AG09309 (cell line): Measurements from ENCODE around the gene ZSCAN12.

ENCODE experiments used
- DNase-seq: peaks from one replicate; pipeline ENCODE4 v3.0.0-alpha.2; 2010; ENCODE audit warnings: low read depth
- H3K4me3 ChIP-seq: 2 replicates; pipeline ENCODE4 v1.5.1; 2011; ENCODE audit warnings: mild to moderate bottlenecking, low read depth, low read length, moderate library complexity; ENCODE audit not compliant: control insufficient read depth
- TF ChIP-seq, protein P1 (sequence below): IDR thresholded peaks from 2 replicates; pipeline ENCODE4 v1.5.1; 2011; ENCODE audit warnings: mild to moderate bottlenecking, low read depth, low read length, inconsistent platforms; ENCODE audit not compliant: insufficient read depth, control insufficient read depth; ENCODE audit errors: missing control alignments

ZSCAN12 gene

DNA sequence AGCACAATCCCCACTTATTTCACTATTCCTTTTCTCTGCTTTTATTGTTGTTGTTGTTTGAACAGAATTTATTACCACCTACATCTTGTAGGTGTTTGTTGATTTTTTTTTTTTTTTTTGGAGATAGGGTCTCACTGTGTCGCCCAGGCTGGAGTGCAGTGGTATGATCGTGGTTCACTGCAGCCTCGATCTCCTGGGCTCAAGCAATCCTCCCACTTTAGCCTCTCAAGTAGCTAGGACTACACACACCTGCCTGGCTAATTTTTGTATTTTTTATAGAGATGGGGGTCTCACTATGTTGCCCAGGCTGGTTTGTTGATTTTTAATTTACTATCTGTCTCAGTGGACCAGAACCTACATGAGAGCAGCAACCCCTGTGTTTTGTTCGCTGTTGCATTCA, 3.6 kb downstream of the ZSCAN12 start:
- no peak overlapping the region for H3K4me3 ChIP-seq
- TF ChIP-seq, protein P1, sequence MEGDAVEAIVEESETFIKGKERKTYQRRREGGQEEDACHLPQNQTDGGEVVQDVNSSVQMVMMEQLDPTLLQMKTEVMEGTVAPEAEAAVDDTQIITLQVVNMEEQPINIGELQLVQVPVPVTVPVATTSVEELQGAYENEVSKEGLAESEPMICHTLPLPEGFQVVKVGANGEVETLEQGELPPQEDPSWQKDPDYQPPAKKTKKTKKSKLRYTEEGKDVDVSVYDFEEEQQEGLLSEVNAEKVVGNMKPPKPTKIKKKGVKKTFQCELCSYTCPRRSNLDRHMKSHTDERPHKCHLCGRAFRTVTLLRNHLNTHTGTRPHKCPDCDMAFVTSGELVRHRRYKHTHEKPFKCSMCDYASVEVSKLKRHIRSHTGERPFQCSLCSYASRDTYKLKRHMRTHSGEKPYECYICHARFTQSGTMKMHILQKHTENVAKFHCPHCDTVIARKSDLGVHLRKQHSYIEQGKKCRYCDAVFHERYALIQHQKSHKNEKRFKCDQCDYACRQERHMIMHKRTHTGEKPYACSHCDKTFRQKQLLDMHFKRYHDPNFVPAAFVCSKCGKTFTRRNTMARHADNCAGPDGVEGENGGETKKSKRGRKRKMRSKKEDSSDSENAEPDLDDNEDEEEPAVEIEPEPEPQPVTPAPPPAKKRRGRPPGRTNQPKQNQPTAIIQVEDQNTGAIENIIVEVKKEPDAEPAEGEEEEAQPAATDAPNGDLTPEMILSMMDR: no peak
- no peak for DNase-seq

DNA sequence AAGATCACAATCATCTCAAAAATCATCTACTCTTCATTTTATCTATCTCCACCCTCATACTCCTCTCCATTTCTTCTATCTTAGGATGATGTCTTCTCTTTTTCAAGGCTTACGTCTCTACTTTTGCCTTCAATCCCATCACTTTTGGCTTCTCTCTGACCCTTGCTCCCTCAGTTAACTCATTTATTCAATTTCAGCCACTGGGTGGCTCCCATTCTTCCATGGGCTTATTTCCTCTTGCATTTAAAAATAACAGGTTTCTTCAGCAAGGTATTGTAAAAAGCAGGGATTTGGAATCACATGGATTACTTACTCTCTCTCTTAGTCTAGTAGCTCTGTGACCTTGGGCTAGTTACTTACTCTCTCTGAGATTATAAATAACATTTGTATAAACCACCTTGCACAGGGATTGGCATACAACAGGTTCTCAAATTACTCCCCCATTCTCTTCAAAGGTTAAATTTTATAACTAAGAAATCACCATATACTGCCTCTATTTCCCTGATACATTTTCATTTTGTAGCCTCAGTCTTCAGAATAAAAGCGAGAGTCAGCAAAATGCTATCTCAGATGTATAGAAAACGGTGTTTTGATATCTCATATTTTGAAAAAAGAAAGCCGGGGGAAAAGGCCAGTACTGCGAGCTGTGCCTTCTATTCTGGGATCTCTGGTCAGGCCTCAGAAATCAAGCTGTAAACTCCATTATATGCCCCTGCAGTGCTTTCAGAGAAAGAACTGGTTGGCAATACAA, 5.5 kb downstream of the ZSCAN12 start:
- TF ChIP-seq, protein P1: peak; percentile 41
- DNase-seq: no peak
- no peak overlapping the region for H3K4me3 ChIP-seq

DNA sequence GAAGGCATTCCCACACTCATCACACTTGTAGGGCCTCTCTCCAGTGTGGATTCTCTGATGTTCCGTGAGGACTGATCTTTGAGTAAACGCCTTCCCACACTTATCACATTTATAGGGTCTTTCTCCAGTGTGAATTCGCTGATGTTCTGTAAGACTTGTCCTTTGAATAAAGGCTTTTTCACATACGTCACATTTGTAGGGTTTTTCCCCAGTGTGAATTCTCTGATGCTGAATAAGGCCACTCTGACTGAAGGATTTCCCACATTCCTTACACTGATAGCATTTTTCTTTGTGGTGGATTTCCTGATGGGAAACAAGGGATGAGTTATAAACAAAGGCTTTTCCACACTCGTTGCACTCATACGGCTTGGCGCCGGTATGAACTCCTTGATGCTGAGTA, 8.9 kb downstream of the ZSCAN12 start:
- no peak for DNase-seq
- TF ChIP-seq, protein P1: no peak
- no peak overlapping the region for H3K4me3 ChIP-seq

DNA sequence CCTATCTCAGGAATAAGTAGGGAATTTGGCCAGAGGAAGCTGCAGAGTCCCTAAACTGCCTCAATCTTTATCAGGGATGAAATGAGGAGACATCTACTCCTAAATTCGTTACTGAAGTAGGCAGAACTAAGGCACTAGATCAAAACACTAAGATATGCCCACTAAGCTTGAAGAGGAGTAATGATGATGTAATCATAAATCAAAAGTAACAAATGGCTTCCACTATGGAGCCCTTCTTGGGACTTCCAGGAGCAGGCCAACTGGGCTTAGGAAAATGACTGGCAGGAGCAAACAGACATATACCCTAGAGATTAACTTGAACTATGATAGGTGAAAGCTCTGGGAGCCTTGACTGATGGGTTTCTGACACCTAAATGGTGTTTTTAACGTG, 15.4 kb downstream of the ZSCAN12 start:
- TF ChIP-seq, protein P1: no peak
- no peak overlapping the region for H3K4me3 ChIP-seq
- no peak for DNase-seq

DNA sequence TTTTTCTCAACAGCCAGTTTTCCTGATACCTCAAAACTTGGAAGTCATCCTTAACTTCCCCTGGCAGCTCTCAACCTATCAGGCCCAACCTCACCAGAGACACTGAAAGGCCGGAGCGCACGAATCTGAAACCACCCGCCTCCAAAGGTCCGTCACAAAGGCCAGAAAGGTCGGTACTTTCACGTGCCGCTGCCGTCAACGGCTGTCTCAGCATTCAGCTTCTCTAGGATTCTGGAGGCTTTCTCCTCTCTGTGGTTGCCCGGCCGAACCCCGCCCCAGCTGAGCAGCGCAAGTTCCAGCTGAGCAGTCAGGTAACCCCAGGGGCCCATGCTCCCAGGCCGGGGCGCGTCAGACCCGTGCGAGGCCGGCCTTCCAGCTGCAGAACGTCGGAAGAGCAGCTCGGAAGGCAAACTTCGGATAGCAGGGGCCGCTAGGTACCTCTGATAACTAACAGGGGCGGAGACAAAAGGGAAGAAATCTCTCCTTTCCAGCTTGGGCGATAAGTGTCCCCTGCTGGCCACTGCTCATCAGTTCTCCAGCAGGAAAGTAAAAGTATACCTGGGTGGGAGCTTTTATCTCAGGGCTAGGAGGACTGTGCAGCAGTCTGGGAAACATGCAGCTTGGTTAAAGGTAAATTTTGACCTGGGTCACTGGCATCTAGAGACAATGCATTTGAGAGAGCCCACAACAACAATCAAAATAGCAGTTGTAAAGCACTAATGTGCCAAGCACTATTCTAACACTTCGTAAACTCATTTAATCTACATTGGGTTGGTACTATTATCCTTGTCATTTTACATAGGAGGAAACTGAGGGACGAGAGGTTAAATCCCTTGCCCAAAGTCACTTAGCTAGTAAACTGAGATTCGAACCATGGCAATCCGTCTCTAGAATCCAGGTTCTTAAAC, 16.1 kb downstream of the ZSCAN12 start:
- peak overlapping the region; percentile 24 for H3K4me3 ChIP-seq
- DNase-seq: no peak
- TF ChIP-seq, protein P1: peak; percentile 9

DNA sequence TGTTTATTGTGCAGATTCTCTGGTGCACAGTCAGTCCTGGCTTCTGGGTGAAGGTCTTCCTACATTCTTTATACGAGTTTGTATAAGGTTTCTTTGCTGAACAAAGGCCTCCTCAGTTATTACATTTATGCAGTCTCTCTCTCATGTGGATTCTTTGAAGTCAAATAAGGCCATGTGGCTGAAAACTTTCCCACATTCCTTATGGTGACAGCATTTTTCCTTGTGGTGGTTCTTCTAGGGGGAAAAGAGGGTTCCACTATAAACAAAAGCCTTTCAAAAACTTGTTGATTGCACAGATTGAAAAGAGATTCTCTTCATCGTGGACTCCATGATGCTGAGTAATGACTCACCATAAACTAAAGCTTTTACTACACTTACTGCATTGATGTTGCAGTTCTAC, 19.2 kb downstream of the ZSCAN12 start:
- no peak for DNase-seq
- no peak overlapping the region for H3K4me3 ChIP-seq
- TF ChIP-seq, protein P1: no peak
